Peyer's patch (tissue), 4 donors: ENCODE results near the gene NAT8L. TPM values are rescaled to one million over a fixed set of nuclear protein-coding genes. Genes with fewer than 3 reads are reported as not detected.
"Not testable (repeated sequence)": the region's sequence is repeated elsewhere in the genome, so short reads cannot be mapped to it uniquely, and the experiment has no call there.

Experiments used
- DNase-seq, 3 donors: peaks; one replicate each; pipeline ENCODE4 v3.0.0-alpha.2; 2017 to 2019
- H3K27ac ChIP-seq, 4 donors: fragments of 200-600 bp; sonication (generic); one replicate each; pipeline ENCODE4 v1.5.1; 2016 to 2019
- H3K27me3 ChIP-seq, 2 donors: fragments of 200-600 bp; sonication (generic); one replicate each; pipeline ENCODE4 v1.5.1; 2019
- H3K36me3 ChIP-seq, 3 donors: fragments of 200-600 bp; sonication (generic); one replicate each; pipeline ENCODE4 v1.5.1; 2016 to 2019
- H3K4me1 ChIP-seq, 4 donors: fragments of 200-600 bp; sonication (generic); one replicate each; pipeline ENCODE4 v1.5.1; 2016 to 2019
- H3K4me3 ChIP-seq, 4 donors: fragments of 200-600 bp; sonication (generic); 1 replicate in 3 of 4; 2 replicates in 1 of 4; pipeline ENCODE4 v1.5.1; 2016 to 2019; ENCODE audit warnings: mild to moderate bottlenecking in 1 of 4
- H3K9me3 ChIP-seq, 4 donors: fragments of 200-600 bp; sonication (generic); one replicate each; pipeline ENCODE4 v1.5.1; 2016 to 2019; ENCODE audit warnings: mild to moderate bottlenecking in 1 of 4
- CTCF ChIP-seq, 6 experiments: fragments of 450-650 bp in 4 of 6; fragments of 200-600 bp in 2 of 6; sonication (generic) in 1 of 6; IDR thresholded peaks; one replicate each; pipeline ENCODE4 v1.5.1; 2017 to 2019; ENCODE audit warnings: antibody characterized with exemption in 6 of 6, mild to moderate bottlenecking in 3 of 6, moderate library complexity in 1 of 6
- POLR2A ChIP-seq, 2 donors: fragments of 450-650 bp; IDR thresholded peaks; one replicate each; pipeline ENCODE4 v1.5.1; 2017; ENCODE audit warnings: antibody characterized with exemption in 2 of 2, mild to moderate bottlenecking in 2 of 2, moderate library complexity in 2 of 2
- total RNA-seq, 4 donors: library from RNA; depleted of rRNA; stranded (reverse); fragments of >200 nt; gene quantifications; one replicate each; pipeline ENCODE4 v1.1.0, GENCODE V29; 2016

NAT8L gene, protein sequence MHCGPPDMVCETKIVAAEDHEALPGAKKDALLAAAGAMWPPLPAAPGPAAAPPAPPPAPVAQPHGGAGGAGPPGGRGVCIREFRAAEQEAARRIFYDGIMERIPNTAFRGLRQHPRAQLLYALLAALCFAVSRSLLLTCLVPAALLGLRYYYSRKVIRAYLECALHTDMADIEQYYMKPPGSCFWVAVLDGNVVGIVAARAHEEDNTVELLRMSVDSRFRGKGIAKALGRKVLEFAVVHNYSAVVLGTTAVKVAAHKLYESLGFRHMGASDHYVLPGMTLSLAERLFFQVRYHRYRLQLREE
- under 1 TPM in 1 of 4 donors, not detected in 3; 0.27 TPM for total RNA-seq

GRCh38 chr4:2059046-2059725, at the start of gene NAT8L:
NAT8L (plus strand) TSS chr4:2059327; CDS start chr4:2059512, 185 bp downstream.
- Histone ChIP-seq H3K4me3 (peak within 1 kb of the TSS in 3 of 4 donors; percentile 43 to 50 (median 49)), H3K9me3 (no peaks in the 10 kb centered on the region), H3K36me3 (no peaks in the 10 kb centered on the region), H3K4me1 (peaks cover 0 to 21% (median 9%) of the 10 kb centered on the region in 4 donors), H3K27ac (no peak within 1 kb of the TSS), H3K27me3 (peaks cover 0 to 26% of the 10 kb centered on the region in 2 donors)
- no peak for DNase-seq
- TF ChIP-seq POLR2A (IDR thresholded peaks at IDR 0.05) (no peak), CTCF (IDR thresholded peaks at IDR 0.05) (no peak)

DNA sequence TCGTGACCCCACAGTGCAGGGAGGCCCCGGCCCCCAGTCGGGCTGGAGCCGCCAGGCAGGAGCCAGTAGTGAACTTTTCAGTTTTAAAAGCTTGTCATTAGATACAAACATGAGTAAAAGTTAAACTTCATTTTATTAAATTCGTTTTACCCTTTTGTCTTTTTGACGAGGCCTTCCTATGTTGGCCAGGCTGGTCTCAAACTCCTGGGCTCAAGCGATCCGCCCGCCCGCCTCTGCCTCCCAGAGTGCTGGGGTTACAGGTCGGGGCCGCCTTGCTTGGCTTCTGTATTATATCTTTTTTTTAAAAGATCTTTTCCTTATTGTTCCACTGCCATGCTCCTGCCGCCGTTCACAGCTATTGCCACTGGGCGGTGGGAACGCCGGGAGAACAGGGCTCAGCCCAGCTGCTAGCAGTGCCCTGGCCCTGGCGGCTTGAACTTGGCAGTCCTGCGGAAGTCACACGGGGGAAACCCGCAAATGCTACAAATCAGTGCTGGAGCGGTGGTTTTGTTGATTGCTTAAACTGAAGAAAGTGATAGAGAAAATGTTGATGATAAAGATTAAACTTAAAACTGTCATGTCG, 49.4 kb upstream of the NAT8L start:
- peak overlapping the region; percentile 91 to 97 (median 94) for H3K27ac ChIP-seq
- no peaks in the 10 kb centered on the region for H3K36me3 ChIP-seq
- DNase-seq: peak; percentile 48 to 82 (median 80)
- H3K9me3 ChIP-seq: no peaks in the 10 kb centered on the region
- no peaks in the 10 kb centered on the region for H3K27me3 ChIP-seq
- TF ChIP-seq POLR2A (IDR thresholded peaks at IDR 0.05) (no peak), CTCF (IDR thresholded peaks at IDR 0.05) (peak in 4 of 6 experiments; percentile 13 to 59 (median 56))
- peaks cover 0 to 14% (median 7%) of the 10 kb centered on the region in 4 donors for H3K4me1 ChIP-seq
- peak overlapping the region; percentile 64 to 94 (median 92) for H3K4me3 ChIP-seq

GRCh38 chr4:2011583-2011982, 47.5 kb upstream of the NAT8L start:
- no peak overlapping the region for H3K27ac ChIP-seq
- no peaks in the 10 kb centered on the region for H3K9me3 ChIP-seq
- H3K4me1 ChIP-seq: peaks cover 0 to 14% (median 7%) of the 10 kb centered on the region in 4 donors
- DNase-seq: no peak
- no peak overlapping the region for H3K4me3 ChIP-seq
- H3K36me3 ChIP-seq: no peaks in the 10 kb centered on the region
- no peaks in the 10 kb centered on the region for H3K27me3 ChIP-seq
- TF ChIP-seq POLR2A (IDR thresholded peaks at IDR 0.05): no peak
- TF ChIP-seq CTCF (IDR thresholded peaks at IDR 0.05): no peak

GRCh38 chr4:2015008-2015407, 44.1 kb upstream of the NAT8L start:
- Histone ChIP-seq H3K4me3 (no peak overlapping the region), H3K27ac (no peak overlapping the region), H3K36me3 (no peaks in the 10 kb centered on the region), H3K27me3 (no peaks in the 10 kb centered on the region), H3K9me3 (no peaks in the 10 kb centered on the region), H3K4me1 (peaks cover 0 to under 1% (median 0%) of the 10 kb centered on the region in 4 donors)
- DNase-seq: no peak
- TF ChIP-seq CTCF (IDR thresholded peaks at IDR 0.05): no peak
- TF ChIP-seq POLR2A (IDR thresholded peaks at IDR 0.05): no peak

GRCh38 chr4:2021358-2022018, 37.6 kb upstream of the NAT8L start:
- DNase-seq: not testable (repeated sequence)

More at GRCh38 chr4:2021358-2022018, 37.6 kb upstream of the NAT8L start:
- H3K27ac ChIP-seq, H3K9me3 ChIP-seq, H3K36me3 ChIP-seq, H3K4me3 ChIP-seq, H3K4me1 ChIP-seq, H3K27me3 ChIP-seq: not testable (repeated sequence)
